ENCODE results near the gene DYNLRB2.

The DYNLRB2 gene

GRCh38 chr16:80509872-80510271 lies 30.9 kb upstream of the DYNLRB2 start:
- no peaks in the 10 kb centered on the region for H3K36me3 Mint-ChIP-seq (ENCODE audit: low read depth)
- no peak overlapping the region for H3K27ac Mint-ChIP-seq
- no peak for DNase-seq
- no peaks in the 10 kb centered on the region for H3K9me3 Mint-ChIP-seq
- H3K4me1 Mint-ChIP-seq: peaks cover 24% of the 10 kb centered on the region
- H3K4me3 Mint-ChIP-seq: no peak overlapping the region
- no peak for TF ChIP-seq CTCF (IDR thresholded peaks at IDR 0.05)
- H3K27me3 Mint-ChIP-seq (ENCODE audit: low read depth, poor library complexity): peaks cover 9% of the 10 kb centered on the region

- Mint-ChIP-seq H3K27me3 (ENCODE audit: low read depth, poor library complexity) (peaks cover 9% of the 10 kb centered on the region), H3K27ac (no peak overlapping the region), H3K36me3 (ENCODE audit: low read depth) (no peaks in the 10 kb centered on the region), H3K9me3 (no peaks in the 10 kb centered on the region), H3K4me1 (peaks cover 21% of the 10 kb centered on the region), H3K4me3 (no peak overlapping the region)
- no peak for TF ChIP-seq CTCF (IDR thresholded peaks at IDR 0.05)
- no peak for DNase-seq
Measured at GRCh38 chr16:80511824-80512592, 28.8 kb upstream of the DYNLRB2 start.

- H3K36me3 Mint-ChIP-seq (ENCODE audit: low read depth): no peaks in the 10 kb centered on the region
- H3K4me1 Mint-ChIP-seq: peaks cover 21% of the 10 kb centered on the region
- no peak for TF ChIP-seq CTCF (IDR thresholded peaks at IDR 0.05)
- no peak overlapping the region for H3K27ac Mint-ChIP-seq
- no peak overlapping the region for H3K4me3 Mint-ChIP-seq
- DNase-seq: no peak
- peaks cover 9% of the 10 kb centered on the region for H3K27me3 Mint-ChIP-seq (ENCODE audit: low read depth, poor library complexity)
- no peaks in the 10 kb centered on the region for H3K9me3 Mint-ChIP-seq
Measured at GRCh38 chr16:80512593-80512853, 28.3 kb upstream of the DYNLRB2 start.

GRCh38 chr16:80515374-80515773 lies 25.4 kb upstream of the DYNLRB2 start:
- Mint-ChIP-seq H3K9me3 (peaks cover 3% of the 10 kb centered on the region), H3K36me3 (ENCODE audit: low read depth) (no peaks in the 10 kb centered on the region), H3K27ac (no peak overlapping the region), H3K27me3 (ENCODE audit: low read depth, poor library complexity) (peaks cover 5% of the 10 kb centered on the region), H3K4me1 (peaks cover 15% of the 10 kb centered on the region), H3K4me3 (no peak overlapping the region)
- no peak for DNase-seq
- TF ChIP-seq CTCF (IDR thresholded peaks at IDR 0.05): no peak

GRCh38 chr16:80517846-80518245 lies 22.9 kb upstream of the DYNLRB2 start:
- DNase-seq: no peak
- Mint-ChIP-seq H3K9me3 (peaks cover 3% of the 10 kb centered on the region), H3K36me3 (ENCODE audit: low read depth) (no peaks in the 10 kb centered on the region), H3K27ac (no peak overlapping the region), H3K4me1 (peaks cover 15% of the 10 kb centered on the region), H3K4me3 (no peak overlapping the region), H3K27me3 (ENCODE audit: low read depth, poor library complexity) (peaks cover 5% of the 10 kb centered on the region)
- TF ChIP-seq CTCF (IDR thresholded peaks at IDR 0.05): no peak

GRCh38 chr16:80518436-80518835 lies 22.4 kb upstream of the DYNLRB2 start:
- no peak overlapping the region for H3K27ac Mint-ChIP-seq
- no peak overlapping the region for H3K4me3 Mint-ChIP-seq
- peaks cover 12% of the 10 kb centered on the region for H3K4me1 Mint-ChIP-seq
- peaks cover 7% of the 10 kb centered on the region for H3K27me3 Mint-ChIP-seq (ENCODE audit: low read depth, poor library complexity)
- no peak for DNase-seq
- no peaks in the 10 kb centered on the region for H3K36me3 Mint-ChIP-seq (ENCODE audit: low read depth)
- no peak for TF ChIP-seq CTCF (IDR thresholded peaks at IDR 0.05)
- peaks cover 3% of the 10 kb centered on the region for H3K9me3 Mint-ChIP-seq

Data from nephron progenitor cell (in vitro differentiated cells).